Cerebellar cortex (tissue), 1 donor: Measurements from ENCODE around the gene PRAMEF14.
A peak's percentile ranks its signal among the peaks of the same experiment; 100 is the strongest.
"Not testable (repeated sequence)": the region's sequence is repeated elsewhere in the genome, so short reads cannot be mapped to it uniquely, and the experiment has no call there.

Source experiments
- DNase-seq: peaks from one replicate; pipeline ENCODE4 v3.0.0-alpha.2; 2015; ENCODE audit warnings: low spot score

Gene PRAMEF14, protein sequence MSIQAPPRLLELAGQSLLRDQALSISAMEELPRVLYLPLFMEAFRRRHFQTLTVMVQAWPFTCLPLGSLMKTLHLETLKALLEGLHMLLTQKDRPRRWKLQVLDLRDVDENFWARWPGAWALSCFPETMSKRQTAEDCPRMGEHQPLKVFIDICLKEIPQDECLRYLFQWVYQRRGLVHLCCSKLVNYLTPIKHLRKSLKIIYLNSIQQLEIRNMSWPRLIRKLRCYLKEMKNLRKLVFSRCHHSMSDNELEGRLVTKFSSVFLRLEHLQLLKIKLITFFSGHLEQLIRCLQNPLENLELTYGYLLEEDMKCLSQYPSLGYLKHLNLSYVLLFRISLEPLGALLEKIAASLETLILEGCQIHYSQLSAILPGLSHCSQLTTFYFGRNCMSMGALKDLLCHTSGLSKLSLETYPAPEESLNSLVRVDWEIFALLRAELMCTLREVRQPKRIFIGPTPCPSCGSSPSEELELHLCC

DNA sequence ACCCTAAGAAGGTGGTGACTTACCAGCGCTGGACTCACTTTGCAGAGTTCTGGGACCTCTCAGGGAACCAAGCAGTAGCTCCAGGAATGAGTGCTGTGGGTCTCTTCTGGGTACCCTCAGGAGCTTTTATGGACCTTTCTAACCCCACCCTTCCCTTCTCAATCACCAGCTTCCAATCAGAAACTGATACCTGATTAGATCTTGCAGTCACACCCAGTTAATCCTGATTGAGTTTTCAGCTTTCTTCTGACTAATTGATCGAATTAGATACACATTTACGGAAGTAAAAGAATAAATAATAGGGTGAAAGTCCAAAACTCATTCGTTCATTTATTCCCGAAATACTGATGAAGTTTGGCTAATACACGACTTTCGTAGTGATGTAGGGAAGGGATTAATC, at the start of gene PRAMEF14:
PRAMEF14 (minus strand) TSS at position 101 of the 400 bp plus-strand sequence. CDS start 1,820 bp downstream, outside the sequence.
- DNase-seq: not testable (repeated sequence)

DNA sequence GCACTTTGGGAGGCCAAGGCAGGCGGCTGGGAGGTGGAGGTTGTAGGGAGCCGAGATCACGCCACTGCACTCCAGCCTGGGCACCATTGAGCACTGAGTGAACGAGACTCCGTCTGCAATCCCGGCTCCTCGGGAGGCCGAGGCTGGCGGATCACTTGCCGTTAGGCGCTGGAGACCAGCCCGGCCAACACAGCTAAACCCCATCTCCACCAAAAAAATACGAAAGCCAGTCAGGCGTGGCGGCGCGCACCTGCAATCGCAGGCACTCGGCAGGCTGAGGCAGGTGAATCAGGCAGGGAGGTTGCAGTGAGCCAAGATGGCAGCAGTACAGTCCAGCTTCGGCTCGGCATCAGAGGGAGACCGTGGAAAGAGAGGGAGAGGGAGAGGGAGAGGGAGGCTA, 48.4 kb upstream of the PRAMEF14 start:
- DNase-seq: not testable (repeated sequence)

DNA sequence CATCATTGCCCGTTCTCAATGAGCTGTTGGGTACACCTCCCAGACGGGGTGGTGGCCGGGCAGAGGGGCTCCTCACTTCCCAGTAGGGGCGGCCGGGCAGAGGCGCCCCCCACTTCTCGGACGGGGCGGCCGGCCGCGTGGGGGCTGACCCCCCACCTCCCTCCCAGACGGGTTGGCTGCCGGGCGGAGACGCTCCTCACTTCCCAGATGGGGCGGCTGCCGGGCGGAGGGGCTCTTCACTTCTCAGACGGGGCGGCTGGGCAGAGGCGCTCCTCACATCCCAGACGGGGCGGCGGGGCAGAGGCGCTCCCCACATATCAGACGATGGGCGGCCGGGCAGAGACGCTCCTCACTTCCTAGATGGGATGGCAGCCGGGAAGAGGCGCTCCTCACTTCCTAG, 47.8 kb upstream of the PRAMEF14 start:
- not testable (repeated sequence) for DNase-seq

DNA sequence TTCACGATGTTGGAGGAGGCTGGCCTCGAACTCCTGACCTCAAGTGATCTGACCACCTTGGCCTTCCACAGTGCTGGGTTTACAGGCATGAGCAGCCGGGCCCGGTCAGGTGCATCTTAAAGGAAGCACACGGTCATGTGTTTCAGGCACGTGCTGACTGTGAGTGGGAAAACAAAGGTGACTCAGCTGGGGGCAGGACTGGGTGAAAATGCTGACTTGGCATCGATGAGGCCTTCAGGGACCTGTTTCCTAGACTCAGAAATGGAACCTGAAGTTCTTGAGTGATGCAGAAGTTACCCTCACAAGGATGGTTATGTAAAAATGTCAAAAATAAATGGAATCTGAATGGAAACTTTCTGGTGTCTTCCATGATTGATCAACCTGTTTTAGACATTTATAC, 46.1 kb upstream of the PRAMEF14 start:
- DNase-seq: not testable (repeated sequence)

DNA sequence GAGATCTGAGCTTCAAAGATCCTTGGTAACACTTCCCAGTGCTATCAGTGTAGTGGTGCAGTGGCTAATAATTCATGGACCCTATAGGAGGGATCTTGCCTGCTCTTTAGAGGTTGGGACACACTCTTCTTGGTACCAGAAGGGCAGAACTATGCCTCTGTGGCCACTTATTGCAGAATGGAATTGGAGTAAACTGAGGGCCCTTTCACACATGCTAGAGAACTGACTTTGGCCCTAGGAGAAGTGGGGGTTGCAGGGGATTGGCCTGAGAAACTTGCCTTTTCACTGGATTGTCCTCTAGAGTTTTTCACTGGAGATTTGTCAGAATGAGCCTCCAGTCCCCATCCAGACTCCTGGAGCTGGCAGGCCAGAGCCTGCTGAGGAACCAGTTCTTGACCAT, 42.4 kb upstream of the PRAMEF14 start, which contains the start of gene PRAMEF17:
PRAMEF17 (plus strand) TSS at position 301 of the 400 bp plus-strand sequence; CDS start at position 327, 26 bp downstream.
- not testable (repeated sequence) for DNase-seq

DNA sequence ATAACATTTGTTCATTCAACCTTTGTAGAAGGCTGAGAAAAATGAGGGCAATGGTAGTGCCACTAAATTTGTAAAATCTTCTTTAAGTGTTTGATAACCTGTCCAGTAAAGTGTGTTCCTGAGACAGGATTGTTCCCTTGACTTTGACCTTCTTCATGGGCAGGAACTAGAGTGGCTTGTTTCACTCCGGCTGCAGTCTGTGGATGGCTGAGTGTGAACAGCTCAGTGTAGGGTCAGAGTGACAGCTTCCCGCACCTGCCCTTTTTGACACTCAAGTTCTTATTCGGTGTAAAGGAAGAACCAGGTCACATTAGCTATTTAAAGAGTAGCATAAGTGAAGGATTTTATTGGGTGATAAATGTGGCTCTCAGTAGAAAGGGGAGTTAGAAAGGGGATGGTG, 33.4 kb upstream of the PRAMEF14 start:
- DNase-seq: not testable (repeated sequence)

DNA sequence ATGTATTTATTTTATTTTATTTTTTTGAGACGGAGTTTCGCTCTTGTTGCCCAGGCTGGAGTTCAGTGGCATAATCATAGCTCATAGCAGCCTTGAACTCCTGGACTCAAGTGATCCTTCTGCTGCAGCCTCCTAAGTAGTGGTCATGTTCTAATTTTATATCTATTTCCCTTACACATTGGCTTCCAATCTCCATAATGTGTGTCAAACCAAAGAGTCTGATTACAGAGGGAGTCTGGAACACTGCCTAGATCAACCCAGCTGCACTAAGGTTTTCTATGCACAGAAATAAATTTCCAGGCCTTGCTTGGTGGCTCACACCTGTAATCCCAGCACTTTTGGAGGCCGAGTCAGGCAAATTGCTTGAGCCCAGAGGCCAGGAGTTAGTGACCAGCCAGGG, 32.0 kb upstream of the PRAMEF14 start:
- DNase-seq: not testable (repeated sequence)

DNA sequence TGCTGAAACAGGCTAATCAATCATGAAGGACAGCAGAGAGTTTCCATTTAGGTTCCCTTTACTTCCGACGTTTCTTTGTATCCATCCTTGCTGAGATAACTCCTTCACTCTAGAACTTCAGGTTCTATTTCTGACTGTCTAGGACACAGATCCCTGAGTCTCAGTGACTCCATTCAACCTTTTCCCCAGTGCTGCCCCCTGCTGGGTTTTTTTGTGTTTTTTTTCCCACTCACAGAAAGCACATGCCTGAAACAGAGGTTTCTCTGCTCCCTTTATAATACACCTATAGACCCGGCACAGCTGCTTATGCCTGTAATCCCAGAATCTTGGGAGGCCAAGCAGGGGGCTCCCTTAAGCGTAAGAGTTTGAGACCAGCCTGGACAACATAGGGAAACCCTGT, 21.6 kb upstream of the PRAMEF14 start:
- DNase-seq: not testable (repeated sequence)

DNA sequence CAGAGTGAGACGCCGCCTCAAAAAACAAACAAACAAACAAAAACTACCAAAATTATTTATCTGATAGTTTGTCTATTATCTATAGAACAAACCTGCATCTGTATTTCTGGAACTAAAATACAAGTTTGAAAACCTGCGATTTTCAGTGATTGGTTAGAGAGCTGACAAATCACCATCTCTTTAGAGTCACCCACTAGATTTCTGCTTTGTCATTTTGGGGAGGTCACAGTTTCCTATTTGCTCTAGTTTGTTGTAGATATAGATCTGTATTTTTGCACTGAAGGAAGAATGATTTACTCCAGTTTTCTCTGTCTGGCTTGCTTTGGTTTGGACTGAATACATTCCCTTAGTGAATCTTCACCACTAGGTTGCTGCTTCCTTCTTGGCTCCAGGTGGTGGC, 19.6 kb upstream of the PRAMEF14 start:
- DNase-seq: not testable (repeated sequence)

DNA sequence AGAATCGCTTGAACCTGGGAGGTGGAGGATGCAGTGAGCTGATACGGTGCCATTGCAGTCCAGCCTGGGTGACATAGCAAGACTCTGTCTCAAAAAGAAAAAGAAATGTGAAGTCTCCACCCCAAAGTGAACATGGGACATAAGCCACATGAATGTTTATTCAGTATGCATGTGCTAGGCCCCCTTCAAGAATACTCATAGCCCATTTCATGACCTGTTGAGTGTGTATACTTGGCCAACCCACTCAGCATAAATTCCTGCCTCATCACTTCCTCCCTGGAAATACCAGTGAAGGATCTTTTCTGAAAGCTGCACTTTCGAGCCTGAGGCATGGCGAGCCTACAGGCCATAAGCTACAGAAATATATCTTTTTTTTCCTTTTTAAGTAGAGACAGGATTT, 18.0 kb upstream of the PRAMEF14 start:
- DNase-seq: not testable (repeated sequence)

DNA sequence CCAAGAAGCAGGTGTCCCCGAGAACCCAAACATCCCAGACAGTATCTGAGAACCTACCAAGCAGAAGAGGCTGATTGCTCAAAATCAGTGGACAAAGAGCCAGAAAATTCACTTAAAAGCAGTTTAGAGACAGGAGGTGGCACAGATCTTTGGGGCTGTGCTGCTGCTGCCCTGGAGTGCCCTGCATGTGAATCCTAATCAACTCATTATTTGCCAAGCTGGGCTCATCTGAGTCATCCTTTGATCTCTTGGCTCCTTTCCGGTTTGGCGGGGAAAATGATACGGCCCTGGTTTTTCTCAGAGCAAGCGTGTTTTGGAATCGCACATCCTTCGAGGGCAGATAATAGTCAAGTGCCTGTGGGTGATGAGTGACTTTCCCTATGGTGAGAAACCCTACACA, 15.4 kb upstream of the PRAMEF14 start:
- DNase-seq: not testable (repeated sequence)

DNA sequence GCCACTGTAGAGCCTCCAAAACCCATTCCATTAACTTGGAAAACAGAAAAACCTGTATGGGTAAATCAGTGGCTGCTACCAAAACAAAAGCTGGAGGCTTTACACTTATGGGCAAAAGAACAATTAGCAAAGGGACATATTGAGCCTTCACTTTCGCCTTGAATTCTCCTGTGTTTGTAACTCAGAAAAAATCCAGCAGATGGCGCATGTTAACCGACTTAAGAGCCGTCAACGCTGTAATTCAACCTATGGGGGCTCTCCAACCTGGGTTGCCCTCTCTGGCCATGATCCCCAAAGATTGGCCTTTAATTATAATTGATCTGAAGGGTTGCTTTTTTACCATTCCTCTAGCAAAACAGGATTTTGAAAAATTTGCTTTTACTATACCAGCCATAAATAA, 9.8 kb upstream of the PRAMEF14 start:
- peak; percentile 54 for DNase-seq

DNA sequence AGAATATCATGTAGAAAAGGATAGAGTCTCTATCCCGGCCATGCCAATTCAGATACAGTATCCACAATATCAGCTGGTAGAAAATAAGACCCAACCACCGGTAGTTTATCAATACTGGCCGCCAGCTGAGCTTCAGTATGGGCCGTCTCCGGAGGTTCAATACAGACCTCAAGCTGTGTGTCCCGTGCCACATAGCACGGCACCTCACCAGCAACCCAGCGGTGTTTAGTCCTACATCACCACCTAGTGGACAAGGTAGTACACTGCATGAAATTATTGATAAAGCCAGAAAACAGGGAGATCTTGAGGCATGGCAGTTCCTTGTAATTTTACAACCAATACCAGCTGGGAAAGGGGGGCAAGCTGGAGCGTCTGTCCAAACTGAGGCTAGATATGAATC, 7.5 kb upstream of the PRAMEF14 start:
- not testable (repeated sequence) for DNase-seq

DNA sequence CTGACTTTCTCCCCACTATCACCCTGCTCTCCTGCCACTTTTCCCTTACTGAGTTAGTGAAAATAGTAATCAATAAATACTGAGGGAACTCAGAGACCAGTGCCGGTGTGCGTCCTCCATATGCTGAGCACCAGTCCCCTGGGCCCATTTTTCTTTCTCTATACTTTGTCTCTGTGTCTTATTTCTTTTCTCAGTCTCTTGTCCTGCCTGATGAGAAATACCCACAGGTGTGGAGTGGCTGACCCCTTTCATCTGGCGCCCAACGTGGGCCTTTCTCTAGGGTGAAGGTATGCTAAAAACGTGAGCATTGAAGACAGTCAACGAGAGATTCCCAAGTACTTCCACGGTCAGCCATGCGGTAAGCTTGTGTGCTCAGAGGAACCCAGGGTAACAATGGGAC, 6.5 kb upstream of the PRAMEF14 start:
- not testable (repeated sequence) for DNase-seq

DNA sequence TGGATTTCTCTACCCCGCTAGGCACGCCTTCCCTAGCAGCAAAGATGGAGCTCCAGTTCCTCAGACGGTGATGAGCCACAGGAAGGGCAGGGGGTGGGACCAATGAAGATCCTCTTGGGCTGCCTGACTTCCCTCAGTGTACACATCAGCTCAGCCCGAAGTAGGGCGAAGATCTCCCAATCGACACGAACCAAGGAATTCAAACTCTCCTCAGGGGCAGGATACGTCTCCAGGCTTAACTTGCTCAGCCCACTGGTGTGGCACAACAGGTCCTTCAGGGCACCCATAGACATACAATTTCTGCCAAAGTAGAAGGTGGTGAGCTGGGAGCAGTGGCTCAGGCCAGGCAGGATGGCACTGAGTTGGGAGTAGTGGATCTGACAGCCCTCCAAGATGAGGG, 4.4 kb downstream of the PRAMEF14 start:
- DNase-seq: not testable (repeated sequence)

DNA sequence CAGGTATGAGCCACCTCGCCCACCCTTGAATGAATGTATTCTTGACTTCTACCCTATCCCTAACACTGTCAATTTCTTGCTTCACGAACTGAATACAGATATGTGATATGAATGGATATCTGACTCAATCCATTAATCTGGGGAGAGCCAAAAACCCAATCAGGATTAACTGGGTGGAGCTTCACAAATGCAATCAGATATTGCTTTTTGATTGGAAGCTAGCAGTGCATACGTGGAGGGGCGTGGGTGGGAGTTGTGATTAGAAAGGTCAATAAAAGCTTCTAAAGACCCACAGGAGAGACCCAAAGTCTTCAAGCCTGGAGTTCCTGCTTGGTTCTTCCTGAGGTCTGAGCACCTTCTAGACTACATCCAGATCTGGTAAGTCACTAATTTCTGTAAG, 31.7 kb downstream of the PRAMEF14 start, which contains the start of gene PRAMEF15:
PRAMEF15 (plus strand) TSS at position 301 of the 400 bp plus-strand sequence. CDS start 2,827 bp downstream, outside the sequence.
- not testable (repeated sequence) for DNase-seq

DNA sequence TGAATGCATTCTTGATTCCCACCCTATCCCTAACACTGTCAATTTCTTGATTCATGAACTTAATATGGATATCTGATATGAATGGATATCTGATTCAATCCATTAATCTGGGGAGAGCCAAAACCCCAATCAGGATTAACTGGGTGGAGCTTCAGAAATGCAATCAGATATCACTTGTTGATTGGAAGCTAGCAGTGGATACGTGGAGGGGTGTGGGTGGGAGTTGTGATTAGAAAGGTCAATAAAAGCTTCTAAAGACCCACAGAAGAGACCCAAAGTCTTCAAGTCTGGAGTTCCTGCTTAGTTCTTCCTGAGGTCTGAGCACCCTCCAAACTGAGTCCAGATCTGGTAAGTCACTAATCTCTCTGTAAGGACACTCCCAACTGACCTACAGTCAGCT, 43.7 kb downstream of the PRAMEF14 start, which contains the start of gene PRAMEF33:
PRAMEF33 (plus strand) TSS at position 301 of the 400 bp plus-strand sequence. CDS start 2,416 bp downstream, outside the sequence.
- not testable (repeated sequence) for DNase-seq

DNA sequence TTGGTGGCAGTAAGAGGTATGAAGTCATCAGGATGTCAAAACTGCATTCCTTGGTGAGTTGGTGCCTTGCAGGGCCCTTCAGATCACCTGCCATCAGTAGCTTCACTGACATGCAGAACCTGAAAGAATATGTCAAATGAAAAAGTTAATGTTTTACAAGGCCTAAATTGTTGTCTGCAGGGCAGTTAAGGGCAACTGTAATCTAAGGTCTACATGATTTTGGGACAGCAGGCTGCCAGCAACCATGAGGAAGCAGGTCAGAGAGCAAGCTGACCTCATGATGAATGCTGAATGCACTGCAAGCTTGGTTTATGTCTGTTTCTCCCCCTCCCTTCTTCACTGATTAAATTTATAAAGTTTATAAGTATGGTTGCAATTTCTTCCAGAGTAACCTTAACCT, 44.7 kb downstream of the PRAMEF14 start:
- DNase-seq: not testable (repeated sequence)

DNA sequence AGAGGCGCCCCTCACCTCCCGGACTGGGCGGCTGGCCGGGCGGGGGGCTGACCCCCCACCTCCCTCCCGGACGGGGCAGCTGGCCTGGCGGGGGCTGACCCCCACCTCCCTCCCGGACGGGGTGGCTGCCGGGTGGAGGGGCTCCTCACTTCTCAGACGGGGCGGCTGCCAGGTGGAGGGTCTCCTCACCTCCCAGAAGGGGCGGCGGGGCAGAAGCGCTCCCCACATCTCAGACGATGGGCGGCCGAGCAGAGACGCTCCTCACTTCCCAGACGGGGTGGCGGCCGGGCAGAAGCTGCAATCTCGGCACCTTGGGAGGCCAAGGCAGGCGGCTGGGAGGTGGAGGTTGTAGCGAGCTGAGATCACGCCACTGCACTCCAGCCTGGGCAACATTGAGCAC, 48.2 kb downstream of the PRAMEF14 start:
- not testable (repeated sequence) for DNase-seq

DNA sequence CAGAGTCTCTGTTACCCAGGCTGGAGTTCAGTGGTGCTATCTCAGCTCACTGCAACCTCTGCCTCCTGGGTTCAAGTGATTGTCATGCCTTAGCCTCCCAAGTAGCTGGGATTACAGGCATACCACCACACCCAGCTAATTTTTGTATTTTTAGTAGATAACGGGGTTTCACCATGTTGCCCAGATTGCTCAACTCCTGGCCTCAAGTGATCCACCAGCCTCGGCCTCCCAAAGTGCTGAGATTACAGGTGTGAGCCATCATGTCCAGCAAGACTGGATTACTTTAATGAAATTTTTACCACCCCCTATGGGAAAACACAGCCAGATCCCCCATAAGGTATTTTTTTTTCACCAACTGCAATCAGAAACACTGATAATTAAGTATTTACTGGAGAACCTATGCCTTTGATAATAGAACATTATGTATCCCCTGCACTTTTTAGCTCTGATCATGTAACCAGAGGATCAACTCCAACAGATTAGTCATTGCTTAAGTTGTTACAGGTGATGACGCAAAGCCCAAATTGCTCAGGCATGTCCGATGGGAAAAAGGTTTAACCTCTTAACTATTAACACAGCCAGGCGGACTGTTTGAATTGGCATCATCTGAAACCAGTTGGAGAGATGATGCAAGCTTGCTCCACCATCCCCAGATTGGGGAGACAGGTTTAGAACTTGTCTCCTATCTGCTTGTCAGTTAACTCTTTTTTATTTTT, 49.6 kb downstream of the PRAMEF14 start:
- DNase-seq: not testable (repeated sequence)
